CD14-positive monocyte (primary cell): ENCODE measurements around the gene SLC15A5. TPM values are rescaled to one million over a fixed set of nuclear protein-coding genes. Genes with fewer than 3 reads are reported as not detected.

ENCODE experiments used
- DNase-seq, 3 donors: peaks; one replicate each; pipeline ENCODE4 v3.0.0-alpha.2; 2011 to 2022
- H2AFZ ChIP-seq: 2 replicates; pipeline ENCODE4 v1.6.0; 2012; ENCODE audit warnings: mild to moderate bottlenecking, low read depth, low read length, inconsistent platforms; ENCODE audit not compliant: insufficient read depth, poor library complexity, severe bottlenecking
- H3K27ac ChIP-seq, 2 donors: 1 replicate in 1 of 2; 2 replicates in 1 of 2; pipeline ENCODE4 v1.5.1; 2012 to 2013; ENCODE audit warnings: low read length in 2 of 2, control low read depth in 1 of 2, inconsistent platforms in 1 of 2, low read depth in 1 of 2, mild to moderate bottlenecking in 1 of 2
- H3K27me3 ChIP-seq, 2 donors: one replicate each; pipeline versions ENCODE4 v1.6.0 to v1.6.1; 2011 to 2013; ENCODE audit warnings: low read length in 2 of 2; ENCODE audit not compliant: control insufficient read depth in 2 of 2, insufficient read depth in 2 of 2
- H3K36me3 ChIP-seq, 2 donors: replicated peaks in 1 of 2; 1 replicate in 1 of 2; 2 replicates in 1 of 2; pipeline versions ENCODE4 v1.5.1 to v1.6.1; 2012 to 2013; ENCODE audit warnings: low read length in 2 of 2, control low read depth in 1 of 2, inconsistent platforms in 1 of 2, mild to moderate bottlenecking in 1 of 2; ENCODE audit not compliant: insufficient read depth in 2 of 2, control insufficient read depth in 1 of 2
- H3K4me1 ChIP-seq, 2 donors: 1 replicate in 1 of 2; 2 replicates in 1 of 2; pipeline versions ENCODE4 v1.5.1 to v1.6.1; 2012 to 2013; ENCODE audit warnings: low read length in 2 of 2, control low read depth in 1 of 2, inconsistent platforms in 1 of 2, mild to moderate bottlenecking in 1 of 2, moderate library complexity in 1 of 2; ENCODE audit not compliant: insufficient read depth in 2 of 2, control insufficient read depth in 1 of 2
- H3K4me2 ChIP-seq: replicated peaks from 2 replicates; pipeline ENCODE3; 2012; ENCODE audit warnings: low read length, moderate library complexity, mild to moderate bottlenecking; ENCODE audit not compliant: poor library complexity, severe bottlenecking; ENCODE audit errors: extremely low read depth
- H3K4me3 ChIP-seq, 3 experiments: fragments of 200-600 bp in 1 of 3; sonication (generic) in 1 of 3; replicated peaks in 1 of 3; 1 replicate in 2 of 3; 2 replicates in 1 of 3; pipeline ENCODE4 v1.5.1; 2011 to 2013; ENCODE audit warnings: low read length in 3 of 3, mild to moderate bottlenecking in 3 of 3, control low read depth in 2 of 3, low read depth in 2 of 3, inconsistent platforms in 1 of 3, moderate library complexity in 1 of 3
- H3K79me2 ChIP-seq: 2 replicates; pipeline ENCODE4 v1.6.0; 2012; ENCODE audit warnings: mild to moderate bottlenecking, control low read depth, inconsistent platforms, low read length, moderate library complexity; ENCODE audit not compliant: insufficient read depth
- H3K9ac ChIP-seq: 2 replicates; pipeline ENCODE4 v1.6.0; 2017; ENCODE audit warnings: low read length, mild to moderate bottlenecking; ENCODE audit not compliant: insufficient read depth, poor library complexity, severe bottlenecking
- H3K9me3 ChIP-seq, 2 donors: replicated peaks in 1 of 2; 1 replicate in 1 of 2; 2 replicates in 1 of 2; pipeline versions ENCODE4 v1.5.1 to v1.6.1; 2012 to 2013; ENCODE audit warnings: low read length in 2 of 2, control low read depth in 1 of 2; ENCODE audit not compliant: control insufficient read depth in 1 of 2, insufficient read depth in 1 of 2
- H4K20me1 ChIP-seq: 2 replicates; pipeline ENCODE4 v1.6.0; 2012; ENCODE audit warnings: mild to moderate bottlenecking, low read length, control low read depth, moderate library complexity; ENCODE audit not compliant: insufficient read depth
- H3K27ac Mint-ChIP-seq, 7 donors: one replicate each; pipeline ENCODE4 v1.8.0; 2020; ENCODE audit warnings: mild to moderate bottlenecking in 7 of 7, mixed read lengths in 7 of 7, moderate library complexity in 6 of 7, inconsistent platforms in 2 of 7
- H3K27me3 Mint-ChIP-seq, 3 donors: one replicate each; pipeline ENCODE4 v1.8.0; 2021 to 2022; ENCODE audit warnings: low read depth in 3 of 3, mild to moderate bottlenecking in 3 of 3, mixed read lengths in 3 of 3, moderate library complexity in 3 of 3, inconsistent platforms in 1 of 3
- H3K36me3 Mint-ChIP-seq, 2 donors: one replicate each; pipeline ENCODE4 v1.8.0; 2020; ENCODE audit warnings: mixed read lengths in 2 of 2, inconsistent platforms in 1 of 2, mild to moderate bottlenecking in 1 of 2
- H3K4me1 Mint-ChIP-seq: one replicate; pipeline ENCODE4 v1.8.0; 2020; ENCODE audit warnings: mild to moderate bottlenecking, mixed read lengths
- H3K4me3 Mint-ChIP-seq, 2 donors: one replicate each; pipeline ENCODE4 v1.8.0; 2020; ENCODE audit warnings: mild to moderate bottlenecking in 2 of 2, mixed read lengths in 2 of 2, moderate library complexity in 1 of 2
- H3K9me3 Mint-ChIP-seq, 7 donors: one replicate each; pipeline ENCODE4 v1.8.0; 2020 to 2022; ENCODE audit warnings: mixed read lengths in 7 of 7, mild to moderate bottlenecking in 6 of 7, moderate library complexity in 6 of 7, inconsistent platforms in 2 of 7
- WGBS: methylation state at CpG from one replicate; pipeline ENCODE4 v1.1.5; 2013; ENCODE audit warnings: missing lambda C conversion rate; ENCODE audit not compliant: insufficient coverage; 5-methylcytosine and 5-hydroxymethylcytosine counted together
- intact Hi-C, 2 donors: fragments of 100-400 bp; cut with micrococcal nuclease; formaldehyde crosslinking; loops; one replicate each; pipeline versions ENCODE4 v1.15.0 to v1.15.1; 2023
- polyA plus RNA-seq, 3 donors: library from polyadenylated mRNA; depleted of rRNA in 1 of 3; unstranded in 2 of 3; stranded (reverse) in 1 of 3; fragments of 300-500 nt in 2 of 3; fragments of >200 nt in 1 of 3; fragmentation: Illumina TruSeq in 2 of 3; gene quantifications; 1 replicate in 2 of 3; 2 replicates in 1 of 3; pipeline ENCODE4 v1.2.3, GENCODE V29; 2012 to 2021
- TF ChIP-seq, protein P1 (sequence below): fragments of 200-600 bp; IDR thresholded peaks from one replicate; pipeline ENCODE4 v1.8.0; 2022; ENCODE audit warnings: antibody characterized with exemption, mild to moderate bottlenecking

Gene SLC15A5
- polyA plus RNA-seq, 3 donors, result not detected

DNA sequence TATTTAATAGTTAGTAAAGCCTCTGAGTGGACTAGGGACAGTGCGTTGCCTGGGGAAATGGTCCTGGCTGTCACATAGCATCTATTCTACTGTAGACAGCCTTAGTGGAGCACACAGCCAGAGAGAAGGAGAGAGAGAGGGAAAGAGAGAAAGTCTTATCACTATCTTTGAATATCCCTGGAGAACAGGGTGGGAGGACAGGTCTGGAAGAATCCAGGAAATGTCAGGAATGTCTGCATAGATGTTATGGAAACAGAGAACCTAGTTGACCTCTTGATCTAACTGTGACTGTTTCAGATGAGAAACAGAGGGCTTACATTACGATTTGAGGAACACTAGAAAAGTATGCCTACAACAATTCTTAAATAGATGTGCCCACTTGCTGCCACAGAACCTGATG lies 92.8 kb downstream of the SLC15A5 start:
- no peaks in the 10 kb centered on the region for H3K4me1 Mint-ChIP-seq
- intact Hi-C loops, result no loop called here
- TF ChIP-seq, protein P1, sequence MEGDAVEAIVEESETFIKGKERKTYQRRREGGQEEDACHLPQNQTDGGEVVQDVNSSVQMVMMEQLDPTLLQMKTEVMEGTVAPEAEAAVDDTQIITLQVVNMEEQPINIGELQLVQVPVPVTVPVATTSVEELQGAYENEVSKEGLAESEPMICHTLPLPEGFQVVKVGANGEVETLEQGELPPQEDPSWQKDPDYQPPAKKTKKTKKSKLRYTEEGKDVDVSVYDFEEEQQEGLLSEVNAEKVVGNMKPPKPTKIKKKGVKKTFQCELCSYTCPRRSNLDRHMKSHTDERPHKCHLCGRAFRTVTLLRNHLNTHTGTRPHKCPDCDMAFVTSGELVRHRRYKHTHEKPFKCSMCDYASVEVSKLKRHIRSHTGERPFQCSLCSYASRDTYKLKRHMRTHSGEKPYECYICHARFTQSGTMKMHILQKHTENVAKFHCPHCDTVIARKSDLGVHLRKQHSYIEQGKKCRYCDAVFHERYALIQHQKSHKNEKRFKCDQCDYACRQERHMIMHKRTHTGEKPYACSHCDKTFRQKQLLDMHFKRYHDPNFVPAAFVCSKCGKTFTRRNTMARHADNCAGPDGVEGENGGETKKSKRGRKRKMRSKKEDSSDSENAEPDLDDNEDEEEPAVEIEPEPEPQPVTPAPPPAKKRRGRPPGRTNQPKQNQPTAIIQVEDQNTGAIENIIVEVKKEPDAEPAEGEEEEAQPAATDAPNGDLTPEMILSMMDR, result no peak
- no peak overlapping the region for H3K27ac ChIP-seq
- H3K4me3 ChIP-seq, result no peak overlapping the region
- H3K9me3 Mint-ChIP-seq, result peaks cover 0 to 7% (median 0%) of the 10 kb centered on the region in 7 donors
- no peaks in the 10 kb centered on the region for H3K4me1 ChIP-seq
- no peak overlapping the region for H2AFZ ChIP-seq
- no peaks in the 10 kb centered on the region for H3K9me3 ChIP-seq
- H3K27me3 ChIP-seq, result no peaks in the 10 kb centered on the region
- no peaks in the 10 kb centered on the region for H3K36me3 ChIP-seq
- no peak overlapping the region for H3K4me3 Mint-ChIP-seq
- no peak overlapping the region for H3K27ac Mint-ChIP-seq
- H3K36me3 Mint-ChIP-seq, result no peaks in the 10 kb centered on the region
- peaks cover 1 to 8% (median 6%) of the 10 kb centered on the region in 3 donors for H3K27me3 Mint-ChIP-seq
- H3K9ac ChIP-seq, result no peak overlapping the region
- 100% methylated on average over 1 of the region's 2 CpGs for WGBS
- no peak overlapping the region for H3K4me2 ChIP-seq
- no peaks in the 10 kb centered on the region for H3K79me2 ChIP-seq
- H4K20me1 ChIP-seq, result no peaks in the 10 kb centered on the region
- DNase-seq, result no peak

- no peak for DNase-seq
- Histone ChIP-seq H3K4me3 (no peak overlapping the region), H3K4me1 (no peaks in the 10 kb centered on the region), H3K27me3 (no peaks in the 10 kb centered on the region), H3K4me2 (no peak overlapping the region), H3K9me3 (no peaks in the 10 kb centered on the region), H3K27ac (no peak overlapping the region), H3K9ac (no peak overlapping the region), H3K36me3 (no peaks in the 10 kb centered on the region), H3K79me2 (no peaks in the 10 kb centered on the region), H2AFZ (no peak overlapping the region), H4K20me1 (no peaks in the 10 kb centered on the region)
- intact Hi-C loops, result no loop called here
- Mint-ChIP-seq H3K27ac (no peak overlapping the region), H3K27me3 (peaks cover 1 to 8% (median 7%) of the 10 kb centered on the region in 3 donors), H3K4me1 (no peaks in the 10 kb centered on the region), H3K9me3 (peaks cover 0 to 7% (median 0%) of the 10 kb centered on the region in 7 donors), H3K4me3 (no peak overlapping the region), H3K36me3 (no peaks in the 10 kb centered on the region)
- 97% methylated on average over 6 of the region's 7 CpGs for WGBS
- TF ChIP-seq, protein P1, result no peak
These were observed 93.9 kb downstream of the SLC15A5 start for GRCh38 chr12:16183541-16183940.
